Midbrain (tissue), 1 donor: ENCODE results near the gene CEACAM7.
"Not testable (repeated sequence)": the region's sequence is repeated elsewhere in the genome, so short reads cannot be mapped to it uniquely, and the experiment has no call there.

Experiments
- DNase-seq: peaks from one replicate; lab custom pipeline; 2025; lab: John Stamatoyannopoulos, UW

The CEACAM7 gene

GRCh38 chr19:41688098-41688497 lies at the start of gene CEACAM7:
Gene CEACAM7, minus strand, starts transcription at chr19:41688270. Its CDS starts 105 bp downstream, at chr19:41688165.
- no peak for DNase-seq

- DNase-seq, result no peak
Measured at GRCh38 chr19:41735071-41735600, 47.1 kb upstream of the CEACAM7 start.

- no peak for DNase-seq
Measured at GRCh38 chr19:41734585-41734984, 46.5 kb upstream of the CEACAM7 start.

GRCh38 chr19:41734156-41734555 lies 46.1 kb upstream of the CEACAM7 start:
- no peak for DNase-seq

- DNase-seq, result no peak
Measured at GRCh38 chr19:41726493-41726892, 38.4 kb upstream of the CEACAM7 start.

- DNase-seq, result no peak
Measured at GRCh38 chr19:41720103-41720502, 32.0 kb upstream of the CEACAM7 start.

- DNase-seq, result no peak
Measured at GRCh38 chr19:41718761-41719160, 30.7 kb upstream of the CEACAM7 start.

- DNase-seq, result no peak
Measured at GRCh38 chr19:41714598-41714997, 26.5 kb upstream of the CEACAM7 start.

- DNase-seq, result no peak
Measured at GRCh38 chr19:41711376-41712261, 23.5 kb upstream of the CEACAM7 start.

GRCh38 chr19:41709951-41710645 lies 22.0 kb upstream of the CEACAM7 start:
- no peak for DNase-seq

GRCh38 chr19:41709516-41709915 lies 21.4 kb upstream of the CEACAM7 start:
- DNase-seq, result not testable (repeated sequence)

- no peak for DNase-seq
Measured at GRCh38 chr19:41708481-41708880, 20.4 kb upstream of the CEACAM7 start, which contains the start of gene CEACAM5. Gene CEACAM5, plus strand, starts transcription at chr19:41708626. Its CDS starts 106 bp downstream, at chr19:41708732.

GRCh38 chr19:41707871-41708371 lies 19.9 kb upstream of the CEACAM7 start:
- DNase-seq, result no peak

GRCh38 chr19:41707502-41707812 lies 19.4 kb upstream of the CEACAM7 start:
- DNase-seq, result no peak

GRCh38 chr19:41706741-41707501 lies 18.9 kb upstream of the CEACAM7 start:
- no peak for DNase-seq

GRCh38 chr19:41705393-41706174 lies 17.5 kb upstream of the CEACAM7 start:
- no peak for DNase-seq

GRCh38 chr19:41703602-41704293 lies 15.7 kb upstream of the CEACAM7 start:
- no peak for DNase-seq

GRCh38 chr19:41702171-41702651 lies 14.1 kb upstream of the CEACAM7 start:
- no peak for DNase-seq

- no peak for DNase-seq
Measured at GRCh38 chr19:41701401-41702075, 13.5 kb upstream of the CEACAM7 start.
